ENCODE data around the gene TDRD10.

- TF ChIP-seq CTCF (IDR thresholded peaks at IDR 0.05; ENCODE audit: low read length) (no peak), EZH2 (optimal IDR thresholded peaks at IDR 0.05; ENCODE audit: low read depth, low read length) (no peak)
Measured at GRCh38 chr1:154595621-154596020, 93.6 kb downstream of the TDRD10 start.

All from MM.1S (cell line).